Measurements from ENCODE around the gene LAPTM4A.
"Not testable (repeated sequence)": the region's sequence is repeated elsewhere in the genome, so short reads cannot be mapped to it uniquely, and the experiment has no call there.

Gene LAPTM4A

GRCh38 chr2:20050646-20051531 is 539 bp downstream of the LAPTM4A start:
- TF ChIP-seq CTCF (conservative IDR thresholded peaks at IDR 0.05; ENCODE audit: control insufficient read depth, insufficient read depth, low read depth, low read length) = peak; percentile 2
- peak; percentile 65 for DNase-seq (ENCODE audit: low read depth)
- H3K4me3 ChIP-seq (ENCODE audit: control insufficient read depth, low read depth, low read length) = peak overlapping the region; percentile 81

GRCh38 chr2:20050104-20050645 is 1.3 kb downstream of the LAPTM4A start:
- no peak for TF ChIP-seq CTCF (conservative IDR thresholded peaks at IDR 0.05; ENCODE audit: control insufficient read depth, insufficient read depth, low read depth, low read length)
- peak overlapping the region; percentile 81 for H3K4me3 ChIP-seq (ENCODE audit: control insufficient read depth, low read depth, low read length)
- DNase-seq (ENCODE audit: low read depth) = peak; percentile 92

DNA sequence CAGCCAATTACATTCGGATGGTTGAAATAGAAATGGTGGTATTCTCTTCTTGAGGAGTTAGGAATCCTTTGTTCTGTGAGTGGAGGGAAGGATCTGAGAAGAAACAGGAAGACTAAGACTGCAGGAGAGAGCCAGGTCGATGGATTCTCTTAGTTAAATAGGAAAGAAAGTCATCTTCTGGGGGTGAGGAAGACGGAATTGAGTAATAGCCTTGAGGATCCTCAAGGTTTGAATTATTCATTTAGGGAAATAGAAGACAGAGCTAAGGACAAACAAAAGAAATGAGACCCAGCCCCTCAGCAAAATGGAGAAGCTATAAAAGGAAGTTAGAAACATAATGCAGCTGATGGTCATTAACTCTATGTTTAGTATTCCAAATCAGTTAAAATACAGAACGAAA is 1.8 kb downstream of the LAPTM4A start:
- TF ChIP-seq CTCF (conservative IDR thresholded peaks at IDR 0.05; ENCODE audit: control insufficient read depth, insufficient read depth, low read depth, low read length) = no peak
- peak; percentile 55 for DNase-seq (ENCODE audit: low read depth)
- H3K4me3 ChIP-seq (ENCODE audit: control insufficient read depth, low read depth, low read length) = peak overlapping the region; percentile 81

DNA sequence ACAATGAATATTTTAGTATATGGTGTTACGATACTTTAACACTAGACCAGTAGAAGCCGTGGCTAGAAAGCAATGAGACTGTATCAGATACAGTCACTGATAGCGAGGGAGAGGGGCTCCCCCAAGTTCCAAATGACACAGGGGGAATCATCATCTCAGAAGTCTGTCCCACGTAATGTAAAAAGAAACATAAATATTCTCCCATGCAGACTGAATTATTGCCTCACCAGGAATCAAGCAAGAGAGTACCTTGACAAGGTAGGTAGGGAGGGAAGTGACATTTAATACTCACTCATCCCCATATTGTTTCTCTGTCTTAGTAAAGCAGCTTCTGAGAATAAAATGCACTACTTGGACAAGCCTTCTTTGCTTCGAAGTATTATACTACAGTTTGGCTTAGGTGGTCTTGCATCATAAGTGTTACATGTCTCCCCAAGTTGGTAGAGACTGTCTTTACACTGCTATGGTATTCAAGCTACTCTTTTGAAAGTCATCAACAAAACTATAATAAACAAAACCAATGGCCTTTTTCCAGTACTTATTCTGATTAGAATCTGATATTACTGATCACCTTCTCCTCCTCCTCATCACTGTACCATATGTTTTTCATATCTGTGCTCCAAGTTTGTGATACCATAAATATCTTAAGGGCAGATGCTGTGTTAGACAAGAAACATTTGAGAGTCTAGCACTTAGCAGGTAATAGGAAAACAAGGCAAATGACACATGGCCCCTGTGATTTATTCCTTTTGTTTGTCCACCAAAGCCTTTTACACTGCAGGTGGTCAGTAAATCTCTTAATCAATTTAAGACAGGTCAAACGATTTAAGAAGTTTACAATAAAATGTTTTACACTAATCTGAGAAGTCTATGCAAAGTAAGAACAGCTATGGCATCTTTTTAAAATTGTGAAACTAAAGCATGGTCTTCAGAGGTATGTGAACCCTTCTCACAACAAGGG is 2.7 kb downstream of the LAPTM4A start:
- peak overlapping the region; percentile 81 for H3K4me3 ChIP-seq (ENCODE audit: control insufficient read depth, low read depth, low read length)
- TF ChIP-seq CTCF (conservative IDR thresholded peaks at IDR 0.05; ENCODE audit: control insufficient read depth, insufficient read depth, low read depth, low read length) = no peak
- no peak for DNase-seq (ENCODE audit: low read depth)

- H3K4me3 ChIP-seq (ENCODE audit: control insufficient read depth, low read depth, low read length); DNase-seq (ENCODE audit: low read depth): not testable (repeated sequence)
These were observed 5.6 kb downstream of the LAPTM4A start for GRCh38 chr2:20045712-20046292.

DNA sequence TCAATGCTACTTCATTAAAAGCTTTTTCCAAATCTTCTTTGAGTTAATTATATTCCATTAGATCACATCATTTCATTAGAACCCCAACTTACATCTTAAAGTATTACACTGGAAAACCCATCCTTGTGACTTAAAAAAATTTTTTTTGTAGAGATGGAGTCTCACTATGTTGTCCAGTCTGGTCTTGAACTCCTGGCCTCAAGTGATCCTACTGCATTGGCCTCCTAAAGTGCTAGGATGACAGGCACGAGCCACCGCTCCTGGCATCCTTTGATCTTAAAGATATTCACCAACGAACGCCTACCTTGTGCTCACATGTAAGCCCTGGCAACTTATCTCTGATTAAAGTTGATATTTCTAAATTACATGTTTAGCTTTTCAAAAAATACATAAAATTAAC is 6.7 kb downstream of the LAPTM4A start:
- H3K4me3 ChIP-seq (ENCODE audit: control insufficient read depth, low read depth, low read length) = no peak overlapping the region
- TF ChIP-seq CTCF (conservative IDR thresholded peaks at IDR 0.05; ENCODE audit: control insufficient read depth, insufficient read depth, low read depth, low read length) = no peak
- no peak for DNase-seq (ENCODE audit: low read depth)

Measured in fibroblast of mammary gland (primary cell).